ENCODE data around the gene CADPS2.

The CADPS2 gene

GRCh38 chr7:122726881-122727280, 159.4 kb downstream of the CADPS2 start:
- TF ChIP-seq GABPA (IDR thresholded peaks at IDR 0.05; ENCODE audit: low read depth) (no peak), CTCF (IDR thresholded peaks at IDR 0.05; ENCODE audit: insufficient read depth, low read length) (no peak), REST (IDR thresholded peaks at IDR 0.05; ENCODE audit: insufficient replicate concordance, low read depth) (no peak), POLR2AphosphoS5 (IDR thresholded peaks at IDR 0.05; ENCODE audit: low read depth) (no peak), SPI1 (IDR thresholded peaks at IDR 0.05; ENCODE audit: borderline replicate concordance, low read depth) (no peak)

GRCh38 chr7:122724366-122724765, 161.9 kb downstream of the CADPS2 start:
- no peaks in the 10 kb centered on the region for H3K27me3 ChIP-seq (ENCODE audit: insufficient read depth, poor library complexity, severe bottlenecking)
- DNase-seq (ENCODE audit: low read depth in 1 of 2, low spot score in 1 of 2): no peak
- no peak overlapping the region for H3K4me3 ChIP-seq (replicated peaks; ENCODE audit: insufficient read depth, low read length)
- no peak overlapping the region for H3K27ac ChIP-seq (replicated peaks)
- no peak for TF ChIP-seq GABPA (IDR thresholded peaks at IDR 0.05; ENCODE audit: low read depth)
- no peak for TF ChIP-seq POLR2AphosphoS5 (IDR thresholded peaks at IDR 0.05; ENCODE audit: low read depth)
- no peak for TF ChIP-seq CTCF (IDR thresholded peaks at IDR 0.05; ENCODE audit: insufficient read depth, low read length)
- TF ChIP-seq REST (IDR thresholded peaks at IDR 0.05; ENCODE audit: insufficient replicate concordance, low read depth): no peak
- no peak for TF ChIP-seq SPI1 (IDR thresholded peaks at IDR 0.05; ENCODE audit: borderline replicate concordance, low read depth)

More at GRCh38 chr7:122726881-122727280, 159.4 kb downstream of the CADPS2 start:
- DNase-seq (ENCODE audit: low read depth in 1 of 2, low spot score in 1 of 2): no peak
- Histone ChIP-seq H3K27ac (replicated peaks) (no peak overlapping the region), H3K4me3 (replicated peaks; ENCODE audit: insufficient read depth, low read length) (no peak overlapping the region), H3K27me3 (ENCODE audit: insufficient read depth, poor library complexity, severe bottlenecking) (no peaks in the 10 kb centered on the region)

GRCh38 chr7:122719010-122719578, 167.2 kb downstream of the CADPS2 start:
- DNase-seq (ENCODE audit: low read depth in 1 of 2, low spot score in 1 of 2): no peak
- no peak for TF ChIP-seq SPI1 (IDR thresholded peaks at IDR 0.05; ENCODE audit: borderline replicate concordance, low read depth)
- TF ChIP-seq REST (IDR thresholded peaks at IDR 0.05; ENCODE audit: insufficient replicate concordance, low read depth): no peak
- TF ChIP-seq CTCF (IDR thresholded peaks at IDR 0.05; ENCODE audit: insufficient read depth, low read length): no peak
- TF ChIP-seq POLR2AphosphoS5 (IDR thresholded peaks at IDR 0.05; ENCODE audit: low read depth): no peak
- TF ChIP-seq GABPA (IDR thresholded peaks at IDR 0.05; ENCODE audit: low read depth): no peak
- Histone ChIP-seq H3K4me3 (replicated peaks; ENCODE audit: insufficient read depth, low read length) (no peak overlapping the region), H3K27ac (replicated peaks) (no peak overlapping the region), H3K27me3 (ENCODE audit: insufficient read depth, poor library complexity, severe bottlenecking) (no peaks in the 10 kb centered on the region)

Measured in HL-60 (cell line).